GM12874 (cell line): ENCODE measurements around the gene BARX2.

ENCODE experiments used
- CTCF ChIP-seq: IDR thresholded peaks from 2 replicates; pipeline ENCODE4 v1.5.1; 2011; ENCODE audit warnings: low read depth, mild to moderate bottlenecking, control low read depth, low read length, moderate library complexity; ENCODE audit not compliant: insufficient read depth

Gene BARX2

DNA sequence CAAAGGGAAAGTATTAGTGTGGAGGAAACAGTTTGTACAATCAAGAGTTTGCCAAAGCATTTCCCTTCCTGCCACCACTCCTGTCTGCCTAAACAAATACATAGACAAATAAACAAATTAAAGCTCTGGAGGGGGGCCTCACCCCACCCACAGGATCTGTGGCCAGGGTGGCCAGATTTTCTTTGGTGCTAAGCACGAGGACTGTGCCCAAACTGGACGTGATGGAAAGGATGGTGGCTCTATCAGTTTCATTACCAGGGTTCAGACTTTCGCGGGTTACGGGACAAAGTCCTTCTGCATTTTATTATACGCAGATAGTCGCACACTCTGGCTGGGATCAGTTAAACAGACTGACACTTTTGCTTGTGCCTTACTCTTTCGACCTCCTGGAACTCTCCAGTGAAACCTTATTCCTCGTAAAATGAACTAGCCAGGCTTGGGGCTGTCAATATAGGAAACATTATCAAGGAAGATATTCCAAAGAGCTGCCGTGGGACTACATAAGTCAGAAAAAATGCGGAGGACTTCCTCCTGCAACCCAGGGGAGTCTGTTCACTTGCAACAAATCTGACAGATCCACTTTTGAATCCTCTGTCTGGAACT is 11.2 kb downstream of the BARX2 start:
- TF ChIP-seq CTCF = no peak

DNA sequence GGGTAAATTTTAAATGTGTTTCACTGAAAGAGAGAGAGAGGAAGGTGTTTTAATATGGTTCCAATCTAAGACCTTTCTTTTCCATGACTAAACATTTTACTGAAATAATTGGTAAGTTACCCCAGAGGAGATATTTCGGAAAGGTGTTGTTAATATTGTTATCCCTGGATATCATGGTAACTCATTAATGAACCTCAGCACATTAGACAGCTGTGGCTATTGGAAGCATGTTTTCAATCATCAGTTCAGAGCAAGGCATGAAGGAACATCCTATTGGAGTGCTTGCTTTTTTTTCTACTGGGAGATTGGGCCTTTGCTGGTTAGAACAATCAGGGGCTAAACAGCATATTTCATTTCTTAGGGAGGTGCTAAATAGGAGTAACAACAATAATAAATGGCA is 11.8 kb downstream of the BARX2 start:
- no peak for TF ChIP-seq CTCF

DNA sequence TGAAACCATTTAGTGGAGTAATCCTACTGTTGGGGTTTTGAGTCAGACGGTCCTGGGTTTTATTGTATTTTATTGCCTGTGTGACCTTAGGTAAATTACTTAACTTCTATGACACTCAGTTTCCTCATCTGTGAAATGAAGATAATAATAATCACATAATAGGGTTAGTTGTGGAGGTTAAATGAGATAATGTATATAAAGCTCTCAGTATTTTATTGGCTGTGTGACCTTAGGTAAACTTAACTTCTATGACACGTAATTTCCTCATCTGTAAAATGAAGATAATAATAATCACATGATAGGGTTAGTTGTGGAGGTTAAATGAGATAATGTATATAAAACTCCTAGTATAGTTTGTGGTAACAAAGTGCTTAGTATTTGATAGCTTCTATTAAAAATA is 13.2 kb downstream of the BARX2 start:
- TF ChIP-seq CTCF = no peak

- TF ChIP-seq CTCF = no peak
Measured at GRCh38 chr11:129390303-129390821, 14.7 kb downstream of the BARX2 start.

GRCh38 chr11:129391360-129391759 is 15.7 kb downstream of the BARX2 start:
- TF ChIP-seq CTCF = no peak

- TF ChIP-seq CTCF = no peak
Measured at GRCh38 chr11:129391821-129392220, 16.2 kb downstream of the BARX2 start.

- no peak for TF ChIP-seq CTCF
Measured at GRCh38 chr11:129392995-129393394, 17.3 kb downstream of the BARX2 start.
